IMR-90 (cell line): ENCODE measurements around the gene GSTO1. TPM values are rescaled to one million over a fixed set of nuclear protein-coding genes. Genes with fewer than 3 reads are reported as not detected.

Experiments
- ATAC-seq: fragments of 200-7000 bp; cut with Tn5 transposase; 2 replicates; pipeline ENCODE4 v1.9.1; 2020; ENCODE audit warnings: low read depth, mild to moderate bottlenecking, moderate library complexity
- BruUV-seq: library from RNA; stranded (reverse); fragments of 400-500 nt; replicated peaks from 2 replicates; lab custom pipeline; 2021; lab: Mats Ljungman, UMichigan
- CTCF ChIA-PET: fragments of 300-600 bp; formaldehyde crosslinking; extraction: SDS; loops from one replicate; lab custom pipeline; 2021; ENCODE audit warnings: antibody characterized with exemption; lab: Yijun Ruan, JAX
- POLR2A ChIA-PET: fragments of 300-600 bp; sonication (Branson Sonifier 250); formaldehyde crosslinking; loops from one replicate; lab custom pipeline; 2022; ENCODE audit warnings: antibody characterized with exemption; ENCODE audit not compliant: unreplicated experiment; lab: Charles Lee
- DNase-seq: peaks from one replicate; pipeline ENCODE4 v3.0.0; 2013
- H2AFZ ChIP-seq: replicated peaks from 2 replicates; pipeline ENCODE3; 2013; ENCODE audit warnings: low read length, mild to moderate bottlenecking; ENCODE audit not compliant: poor library complexity
- H2AK5ac ChIP-seq: 2 replicates; pipeline ENCODE4 v1.6.1; 2013; ENCODE audit warnings: low read depth, low read length, inconsistent platforms
- H2AK9ac ChIP-seq: replicated peaks from 2 replicates; pipeline ENCODE3; 2013; ENCODE audit warnings: mild to moderate bottlenecking, low read depth, low read length, moderate library complexity; ENCODE audit not compliant: poor library complexity
- H2BK120ac ChIP-seq: 2 replicates; pipeline ENCODE4 v1.6.1; 2013; ENCODE audit warnings: low read depth, low read length, inconsistent platforms
- H2BK15ac ChIP-seq: 3 replicates; pipeline ENCODE4 v1.6.1; 2013; ENCODE audit warnings: low read depth, low read length, inconsistent platforms
- H2BK20ac ChIP-seq: 2 replicates; pipeline ENCODE4 v1.6.1; 2013; ENCODE audit warnings: low read depth, mild to moderate bottlenecking, inconsistent platforms, low read length, moderate library complexity
- H2BK5ac ChIP-seq: 2 replicates; pipeline ENCODE4 v1.6.1; 2013; ENCODE audit warnings: mild to moderate bottlenecking, low read depth, low read length, inconsistent platforms; ENCODE audit not compliant: poor library complexity, severe bottlenecking
- H3K14ac ChIP-seq: replicated peaks from 2 replicates; pipeline ENCODE4 v1.6.1; 2013; ENCODE audit warnings: low read depth, low read length, inconsistent platforms
- H3K18ac ChIP-seq: 2 replicates; pipeline ENCODE4 v1.6.1; 2013; ENCODE audit warnings: low read depth, low read length, control low read depth
- H3K23ac ChIP-seq: 2 replicates; pipeline ENCODE4 v1.6.1; 2013; ENCODE audit warnings: low read depth, low read length, inconsistent platforms
- H3K27ac ChIP-seq: 2 replicates; pipeline ENCODE4 v1.5.1; 2013; ENCODE audit warnings: mild to moderate bottlenecking, control low read depth, low read length; ENCODE audit not compliant: insufficient read depth
- H3K27me3 ChIP-seq: 2 replicates; pipeline ENCODE4 v1.6.1; 2013; ENCODE audit warnings: low read length; ENCODE audit not compliant: control insufficient read depth, insufficient read depth
- H3K36me3 ChIP-seq: 2 replicates; pipeline ENCODE4 v1.6.1; 2013; ENCODE audit warnings: low read length, mixed read lengths; ENCODE audit not compliant: control insufficient read depth, insufficient read depth
- H3K4ac ChIP-seq: 2 replicates; pipeline ENCODE4 v1.6.1; 2013; ENCODE audit warnings: low read depth, low read length, inconsistent platforms
- H3K4me1 ChIP-seq: 2 replicates; pipeline ENCODE4 v1.6.1; 2013; ENCODE audit warnings: low read length, mixed read lengths; ENCODE audit not compliant: control insufficient read depth, insufficient read depth
- H3K4me2 ChIP-seq: 2 replicates; pipeline ENCODE4 v1.6.1; 2013; ENCODE audit warnings: low read depth, mild to moderate bottlenecking, control low read depth, low read length, moderate library complexity
- H3K4me3 ChIP-seq: 2 replicates; pipeline ENCODE4 v1.5.1; 2013; ENCODE audit warnings: low read depth, mild to moderate bottlenecking, control low read depth, low read length, moderate library complexity; ENCODE audit not compliant: insufficient read depth
- H3K56ac ChIP-seq: 2 replicates; pipeline ENCODE4 v1.6.1; 2013; ENCODE audit warnings: low read length, inconsistent platforms; ENCODE audit not compliant: insufficient read depth; ENCODE audit errors: extremely low read depth
- H3K79me1 ChIP-seq, 2 experiments: 2 replicates each; pipeline ENCODE4 v1.6.1; 2013; ENCODE audit warnings: low read length in 2 of 2, inconsistent platforms in 1 of 2, low read depth in 1 of 2
- H3K9ac ChIP-seq: 2 replicates; pipeline ENCODE4 v1.6.1; 2013; ENCODE audit warnings: low read depth, low read length, control low read depth
- H3K9me1 ChIP-seq: 2 replicates; pipeline ENCODE4 v1.6.1; 2013; ENCODE audit warnings: low read length, inconsistent platforms; ENCODE audit not compliant: insufficient read depth
- H3K9me3 ChIP-seq: 2 replicates; pipeline ENCODE4 v1.6.1; 2013; ENCODE audit warnings: low read length; ENCODE audit not compliant: control insufficient read depth, insufficient read depth
- H4K20me1 ChIP-seq: 2 replicates; pipeline ENCODE4 v1.6.1; 2013; ENCODE audit warnings: low read length, inconsistent platforms; ENCODE audit not compliant: insufficient read depth
- H4K5ac ChIP-seq: 2 replicates; pipeline ENCODE4 v1.6.1; 2013; ENCODE audit warnings: mild to moderate bottlenecking, low read depth, low read length, control low read depth
- H4K8ac ChIP-seq, 2 experiments: 2 replicates each; pipeline ENCODE4 v1.6.1; 2013; ENCODE audit warnings: low read depth in 2 of 2, low read length in 2 of 2, control low read depth in 1 of 2, inconsistent platforms in 1 of 2
- H4K91ac ChIP-seq: 2 replicates; pipeline ENCODE4 v1.6.1; 2013; ENCODE audit warnings: low read depth, low read length, inconsistent platforms; ENCODE audit not compliant: insufficient read depth
- BHLHE40 ChIP-seq: fragments of 150-350 bp; IDR thresholded peaks from 2 replicates; pipeline ENCODE4 v1.6.1; 2016; ENCODE audit warnings: mild to moderate bottlenecking, low read depth, low read length
- CEBPB ChIP-seq: IDR thresholded peaks from 2 replicates; pipeline ENCODE4 v1.6.1; 2012; ENCODE audit warnings: low read depth, low read length, improper control_type of control experiment
- FOS ChIP-seq: fragments of 150-350 bp; IDR thresholded peaks from 2 replicates; pipeline ENCODE4 v1.6.1; 2016; ENCODE audit warnings: low read depth, low read length
- MAFK ChIP-seq: IDR thresholded peaks from 2 replicates; pipeline ENCODE4 v1.6.1; 2012; ENCODE audit warnings: low read depth, low read length, improper control_type of control experiment
- MAZ ChIP-seq: IDR thresholded peaks from 2 replicates; pipeline ENCODE4 v1.6.1; 2012; ENCODE audit warnings: low read depth, mild to moderate bottlenecking, low read length, improper control_type of control experiment, moderate library complexity, borderline replicate concordance
- WGBS, 2 experiments: methylation state at CpG; one replicate each; pipeline versions ENCODE4 v1.1.5 to v1.1.7; 2013; ENCODE audit warnings: missing lambda C conversion rate in 2 of 2; ENCODE audit not compliant: insufficient read length in 1 of 2; ENCODE audit errors: extremely low coverage in 2 of 2; 5-methylcytosine and 5-hydroxymethylcytosine counted together
- dilution Hi-C: fragments of 300-500 bp; cut with HindIII; formaldehyde crosslinking; loops from one replicate; pipeline ENCODE4 v1.14.3; 2018; ENCODE audit warnings: low sequenced_read_pairs; ENCODE audit not compliant: unreplicated experiment
- in situ Hi-C: fragments of 300-500 bp; cut with MboI; formaldehyde crosslinking; loops from 3 replicates; pipeline ENCODE4 v1.14.3; 2019; ENCODE audit warnings: low sequenced_read_pairs, inconsistent platforms, mixed read lengths
- intact Hi-C: fragments of 100-400 bp; cut with micrococcal nuclease; formaldehyde crosslinking; loops from 2 replicates; pipeline ENCODE4 v1.10.0; 2022
- polyA plus RNA-seq, 3 experiments: library from polyadenylated mRNA; depleted of rRNA; stranded (reverse); fragments of >200 nt; gene quantifications; 2 replicates each; pipeline ENCODE4 v1.2.3, GENCODE V29; 2012; ENCODE audit warnings: low replicate concordance in 1 of 3
- total RNA-seq: library from RNA; depleted of rRNA; stranded (reverse); fragments of >200 nt; gene quantifications from 2 replicates; pipeline ENCODE4 v1.2.3, GENCODE V29; 2012

GSTO1 gene
- total and polyA plus RNA-seq, 2 of the 4 experiments (the other 2 are of a cell fraction): 186 to 258 TPM

- H2AK9ac ChIP-seq: no peak overlapping the region
- no peak overlapping the region for H2AFZ ChIP-seq
- peaks cover 5% of the 10 kb centered on the region for H3K36me3 ChIP-seq
- intact Hi-C loops (no loop called here), dilution Hi-C loops (no loop called here), in situ Hi-C loops (no loop called here)
- H3K4ac ChIP-seq: peak overlapping the region; percentile 24; the same call in 1 of the 2 replicates
- H2AK5ac ChIP-seq: no peak overlapping the region
- peak overlapping the region; percentile 81 for H2BK5ac ChIP-seq
- peak overlapping the region; percentile 64; the same call in 1 of the 2 replicates for H3K18ac ChIP-seq
- H3K4me2 ChIP-seq: peak overlapping the region; percentile 76; the same call in 1 of the 2 replicates
- 0 out of 2 replicates have a peak overlapping the region, but pooled peaks have one; percentile 17 for H3K27ac ChIP-seq
- H4K20me1 ChIP-seq: no peaks in the 10 kb centered on the region; the same call in 1 of the 2 replicates
- 0 out of 2 replicates have a peak, but pooled peaks have one; percentile 30 for TF ChIP-seq FOS
- peak; percentile 20; the same call in 1 of the 2 replicates for TF ChIP-seq CEBPB
- peak; percentile 8; the same call in 1 of the 2 replicates for TF ChIP-seq MAFK
- TF ChIP-seq MAZ: no peak
- no peak for TF ChIP-seq BHLHE40
- WGBS, 2 experiments: no CpG with 5 or more reads among the region's 1 CpG
- H3K14ac ChIP-seq: no peak overlapping the region
- ChIA-PET POLR2A (no interaction called here), CTCF (interaction anchor here (1.2 to 3.5 kb wide), 6 partner anchors 18 to 78 kb away, joined by 3 to 15 read pairs (median 8); partner anchors contain the start of gene GSTO1)
- H3K9ac ChIP-seq: no peak overlapping the region
- H3K4me1 ChIP-seq: peaks cover 13% of the 10 kb centered on the region
- H3K4me3 ChIP-seq: no peak overlapping the region
- H2BK120ac ChIP-seq: peak overlapping the region; percentile 14; the same call in 1 of the 2 replicates
- ATAC-seq (peak; percentile 34), DNase-seq (peak; percentile 62)
- no peak overlapping the region for H3K56ac ChIP-seq
- no TSS peak for BruUV-seq
- H3K27me3 ChIP-seq: no peaks in the 10 kb centered on the region
- H4K8ac ChIP-seq: peak overlapping the region in 1 of 2 experiments; percentile 32; a peak in 1 of 4 replicates
- H2BK15ac ChIP-seq: 0 out of 3 replicates have a peak overlapping the region, but pooled peaks have one; percentile 87
- peaks cover 0 to 6% of the 10 kb centered on the region in 2 experiments; a peak in 1 of 4 replicates for H3K79me1 ChIP-seq
- H3K9me3 ChIP-seq: no peaks in the 10 kb centered on the region
- no peak overlapping the region for H4K91ac ChIP-seq
- H4K5ac ChIP-seq: no peak overlapping the region; the same call in 1 of the 2 replicates
- no peak overlapping the region; the same call in 1 of the 2 replicates for H3K23ac ChIP-seq
- peak overlapping the region; percentile 73; the same call in 1 of the 2 replicates for H2BK20ac ChIP-seq
- no peaks in the 10 kb centered on the region; the same call in 1 of the 2 replicates for H3K9me1 ChIP-seq
Observed at GRCh38 chr10:104273286-104273685, 18.6 kb downstream of the GSTO1 start.
